Neural cell (in vitro differentiated cells): ENCODE results near the gene RNF13.

Experiments
- CTCF ChIP-seq: fragments of 450-650 bp; IDR thresholded peaks from 2 replicates; pipeline ENCODE4 v1.5.1; 2014; ENCODE audit warnings: antibody characterized with exemption, mild to moderate bottlenecking, moderate library complexity; ENCODE audit not compliant: poor library complexity, severe bottlenecking
- EP300 ChIP-seq: fragments of 450-650 bp; conservative IDR thresholded peaks from 2 replicates; pipeline ENCODE4 v1.6.1; 2014; ENCODE audit warnings: antibody characterized with exemption, mild to moderate bottlenecking, moderate library complexity; ENCODE audit not compliant: poor library complexity, severe bottlenecking
- EZH2 ChIP-seq: fragments of 200-600, 300-800 bp; shearing (Covaris generic), sonication (generic); IDR thresholded peaks from 2 replicates; pipeline ENCODE4 v1.6.1; 2014; ENCODE audit warnings: antibody characterized with exemption, low read length, borderline replicate concordance, mild to moderate bottlenecking; ENCODE audit not compliant: insufficient read depth, poor library complexity, severe bottlenecking
- MXI1 ChIP-seq: fragments of 450-650 bp; conservative IDR thresholded peaks from 2 replicates; pipeline ENCODE4 v1.6.1; 2014; ENCODE audit warnings: antibody characterized with exemption, mild to moderate bottlenecking; ENCODE audit not compliant: poor library complexity, severe bottlenecking
- POLR2AphosphoS5 ChIP-seq: IDR thresholded peaks from 2 replicates; pipeline ENCODE4 v1.6.1; 2012
- RAD21 ChIP-seq: fragments of 450-650 bp; conservative IDR thresholded peaks from 2 replicates; pipeline ENCODE4 v1.6.1; 2014; ENCODE audit warnings: antibody characterized with exemption, mild to moderate bottlenecking, moderate library complexity
- REST ChIP-seq: IDR thresholded peaks from 2 replicates; pipeline ENCODE4 v1.6.1; 2012; ENCODE audit warnings: borderline replicate concordance
- SMC3 ChIP-seq: fragments of 450-650 bp; conservative IDR thresholded peaks from 2 replicates; pipeline ENCODE4 v1.6.1; 2014; ENCODE audit warnings: antibody characterized with exemption, mild to moderate bottlenecking, moderate library complexity; ENCODE audit not compliant: poor library complexity
- TAF1 ChIP-seq: IDR thresholded peaks from 2 replicates; pipeline ENCODE4 v1.6.1; 2012; ENCODE audit warnings: low read depth

- TF ChIP-seq POLR2AphosphoS5 (no peak), EZH2 (no peak), CTCF (no peak), REST (no peak), RAD21 (no peak), MXI1 (no peak), EP300 (no peak), SMC3 (no peak), TAF1 (no peak)
Measured at GRCh38 chr3:149957361-149958125, 144.5 kb downstream of the RNF13 start.
